K562 (cell line): ENCODE measurements around the gene SLA2. TPM values are rescaled to one million over a fixed set of nuclear protein-coding genes. Genes with fewer than 3 reads are reported as not detected.

ENCODE experiments used
- ASH1L ChIP-seq: fragments of 450-650 bp; IDR thresholded peaks from 2 replicates; pipeline ENCODE4 v1.6.1; 2018; ENCODE audit warnings: borderline replicate concordance, mild to moderate bottlenecking, low read depth; ENCODE audit not compliant: partially characterized antibody
- CTBP1 ChIP-seq: fragments of 450-650 bp; IDR thresholded peaks from 2 replicates; pipeline ENCODE4 v1.6.1; 2016; ENCODE audit warnings: borderline replicate concordance
- HMG20B ChIP-seq: fragments of 250-450 bp; sonication (Bioruptor Pico); IDR thresholded peaks from 2 replicates; pipeline ENCODE4 v1.5.0; 2021; ENCODE audit warnings: mild to moderate bottlenecking
- JUND ChIP-seq, 2 experiments: IDR thresholded peaks; 2 replicates in 1 of 2; 3 replicates in 1 of 2; pipeline ENCODE4 v1.6.1; 2011; ENCODE audit warnings: borderline replicate concordance in 2 of 2, low read depth in 2 of 2, low read length in 2 of 2, improper control_type of control experiment in 1 of 2, missing biosample characterization in 1 of 2, missing genetic modification characterization in 1 of 2, missing genetic modification reagents in 1 of 2
- LARP7 ChIP-seq: fragments of 450-650 bp; IDR thresholded peaks from 2 replicates; pipeline ENCODE4 v1.6.1; 2016
- PHF8 ChIP-seq: fragments of 200-600 bp; sonication (generic); IDR thresholded peaks from 2 replicates; pipeline ENCODE4 v1.6.1; 2012; ENCODE audit warnings: mixed run types, mild to moderate bottlenecking, inconsistent platforms, low read length, moderate library complexity, borderline replicate concordance
- RUNX1 ChIP-seq: sonication (generic); IDR thresholded peaks from 2 replicates; pipeline ENCODE4 v1.6.1; 2016; ENCODE audit warnings: antibody characterized with exemption, low read depth
- SIN3B ChIP-seq: fragments of 450-650 bp; IDR thresholded peaks from 2 replicates; pipeline ENCODE4 v1.6.1; 2017; ENCODE audit warnings: low read depth, mild to moderate bottlenecking, moderate library complexity
- ZNF165 ChIP-seq: fragments of 250-450 bp; sonication (Bioruptor Pico); IDR thresholded peaks from 2 replicates; pipeline ENCODE4 v1.4.0; 2020; ENCODE audit warnings: borderline replicate concordance
- ZNF232 ChIP-seq: sonication (generic); formaldehyde crosslinking; IDR thresholded peaks from 2 replicates; pipeline ENCODE4 v1.8.0; 2022; ENCODE audit warnings: mild to moderate bottlenecking, missing genetic modification reagents
- ZNF408 ChIP-seq: fragments of 250-450 bp; sonication (Bioruptor Pico); IDR thresholded peaks from 2 replicates; pipeline ENCODE4 v1.4.0; 2020; ENCODE audit warnings: low read depth, mild to moderate bottlenecking, moderate library complexity
- ZZZ3 ChIP-seq: fragments of 450-650 bp; IDR thresholded peaks from 2 replicates; pipeline ENCODE4 v1.6.1; 2016; ENCODE audit warnings: antibody characterized with exemption, mild to moderate bottlenecking, moderate library complexity
- polyA plus RNA-seq, 8 experiments: library from polyadenylated mRNA; depleted of rRNA in 4 of 8; stranded (reverse) in 5 of 8; unstranded in 3 of 8; fragments of >200 nt; fragmentation: Nextera tagmentation in 2 of 8; fragmentation: Illumina TruSeq in 1 of 8; extraction: Ambion mirVana in 2 of 8; extraction: Trizol in 1 of 8; gene quantifications; 2 replicates each; pipeline versions ENCODE4 v1.2.1 to v1.2.3, GENCODE V29; 2011 to 2014; ENCODE audit warnings: inconsistent platforms in 1 of 8, missing spikeins in 1 of 8
- total RNA-seq, 7 experiments: library from RNA; depleted of rRNA in 6 of 7; stranded (reverse); fragments of >200 nt in 6 of 7; fragmentation: Illumina TruSeq in 2 of 7; extraction: Trizol in 2 of 7; gene quantifications; 2 replicates each; pipeline versions ENCODE4 v1.2.1 to v1.2.3, GENCODE V29; 2011 to 2021; ENCODE audit warnings: low replicate concordance in 1 of 7
- TF ChIP-seq, protein P1 (sequence below): fragments of 200-400 bp; formaldehyde crosslinking; IDR thresholded peaks from 2 replicates; pipeline ENCODE4 v1.6.1; 2017; ENCODE audit warnings: mild to moderate bottlenecking, low read depth, low read length, moderate library complexity
- TF ChIP-seq, protein P2 (sequence below): fragments of 250-450 bp; sonication (Bioruptor Pico); IDR thresholded peaks from 2 replicates; pipeline ENCODE4 v1.5.0; 2022; ENCODE audit warnings: mild to moderate bottlenecking
- TF ChIP-seq, protein P3 (sequence below): fragments of 250-450 bp; sonication (Bioruptor Pico); IDR thresholded peaks from 2 replicates; pipeline ENCODE4 v1.5.0; 2021; ENCODE audit warnings: mild to moderate bottlenecking, borderline replicate concordance
- TF ChIP-seq, protein P4 (sequence below), 2 experiments: fragments of 450-650 bp in 1 of 2; IDR thresholded peaks; 2 replicates each; pipeline ENCODE4 v1.6.1; 2011 to 2017; ENCODE audit warnings: low read depth in 2 of 2, antibody characterized with exemption in 1 of 2, borderline replicate concordance in 1 of 2, low read length in 1 of 2, mild to moderate bottlenecking in 1 of 2, mixed read lengths in 1 of 2; ENCODE audit not compliant: control insufficient read depth in 1 of 2

Gene SLA2
- total and polyA plus RNA-seq, 9 of the 15 experiments (the other 6 are each of a cell fraction or from before 2014, with no cell fraction given): 0.07 TPM; not detected in 7

DNA sequence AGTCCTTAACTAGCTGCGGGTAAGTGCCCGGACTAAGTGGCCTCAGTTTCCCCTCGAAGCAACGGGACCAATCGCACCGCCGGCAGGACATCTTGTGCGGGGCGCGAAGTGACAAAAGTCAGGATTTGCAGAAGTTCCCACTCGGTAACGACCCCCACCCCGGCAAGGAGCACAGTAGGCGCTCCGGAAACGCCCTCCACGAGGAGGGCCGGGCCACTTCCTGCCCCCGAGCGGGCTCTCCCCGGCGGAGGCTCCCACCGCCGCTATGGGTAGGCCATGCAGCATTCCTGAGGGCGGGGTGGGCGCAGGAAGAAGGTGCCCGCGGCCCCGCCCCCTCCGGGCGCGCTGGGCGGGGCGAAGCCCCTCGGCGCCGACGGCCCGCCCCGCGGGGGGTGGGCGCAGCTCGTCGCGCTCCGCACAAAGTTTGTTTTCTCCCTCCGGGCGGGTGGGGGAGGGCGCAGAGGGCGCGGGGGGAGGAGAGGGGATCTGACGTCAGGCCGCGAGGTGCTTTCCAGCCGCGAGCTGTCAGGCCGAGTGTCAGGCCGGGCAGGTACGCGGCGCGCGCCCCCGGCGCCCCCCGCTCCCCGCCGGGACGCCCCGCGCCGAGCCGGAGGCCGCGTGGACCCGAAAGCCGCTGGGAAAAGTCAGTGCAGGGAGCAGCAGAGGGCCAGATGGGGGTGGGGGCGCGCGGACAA, 72.7 kb downstream of the SLA2 start, which contains the start of gene TGIF2 (continued):
- TF ChIP-seq JUND (IDR thresholded peaks at IDR 0.05; ENCODE audit: borderline replicate concordance, low read depth, low read length) (peak; percentile 13; the same call in 1 of the 2 replicates), JUND (tag; IDR thresholded peaks at IDR 0.05; ENCODE audit: borderline replicate concordance, low read depth, low read length) (no peak; the same call in 2 of the 3 replicates), LARP7 (no peak), RUNX1 (no peak), HMG20B (CRISPR knock-in tag) (no peak), ASH1L (no peak), ZNF408 (CRISPR knock-in tag) (no peak), SIN3B (no peak; the same call in 1 of the 2 replicates), ZNF232 (CRISPR knock-in tag) (no peak), ZZZ3 (no peak), ZNF165 (no peak), CTBP1 (peak; percentile 63; the same call in 1 of the 2 replicates), PHF8 (peak; percentile 61; the same call in 1 of the 2 replicates)
- TF ChIP-seq, protein P1, sequence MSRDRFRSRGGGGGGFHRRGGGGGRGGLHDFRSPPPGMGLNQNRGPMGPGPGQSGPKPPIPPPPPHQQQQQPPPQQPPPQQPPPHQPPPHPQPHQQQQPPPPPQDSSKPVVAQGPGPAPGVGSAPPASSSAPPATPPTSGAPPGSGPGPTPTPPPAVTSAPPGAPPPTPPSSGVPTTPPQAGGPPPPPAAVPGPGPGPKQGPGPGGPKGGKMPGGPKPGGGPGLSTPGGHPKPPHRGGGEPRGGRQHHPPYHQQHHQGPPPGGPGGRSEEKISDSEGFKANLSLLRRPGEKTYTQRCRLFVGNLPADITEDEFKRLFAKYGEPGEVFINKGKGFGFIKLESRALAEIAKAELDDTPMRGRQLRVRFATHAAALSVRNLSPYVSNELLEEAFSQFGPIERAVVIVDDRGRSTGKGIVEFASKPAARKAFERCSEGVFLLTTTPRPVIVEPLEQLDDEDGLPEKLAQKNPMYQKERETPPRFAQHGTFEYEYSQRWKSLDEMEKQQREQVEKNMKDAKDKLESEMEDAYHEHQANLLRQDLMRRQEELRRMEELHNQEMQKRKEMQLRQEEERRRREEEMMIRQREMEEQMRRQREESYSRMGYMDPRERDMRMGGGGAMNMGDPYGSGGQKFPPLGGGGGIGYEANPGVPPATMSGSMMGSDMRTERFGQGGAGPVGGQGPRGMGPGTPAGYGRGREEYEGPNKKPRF: no peak
- TF ChIP-seq, protein P2, sequence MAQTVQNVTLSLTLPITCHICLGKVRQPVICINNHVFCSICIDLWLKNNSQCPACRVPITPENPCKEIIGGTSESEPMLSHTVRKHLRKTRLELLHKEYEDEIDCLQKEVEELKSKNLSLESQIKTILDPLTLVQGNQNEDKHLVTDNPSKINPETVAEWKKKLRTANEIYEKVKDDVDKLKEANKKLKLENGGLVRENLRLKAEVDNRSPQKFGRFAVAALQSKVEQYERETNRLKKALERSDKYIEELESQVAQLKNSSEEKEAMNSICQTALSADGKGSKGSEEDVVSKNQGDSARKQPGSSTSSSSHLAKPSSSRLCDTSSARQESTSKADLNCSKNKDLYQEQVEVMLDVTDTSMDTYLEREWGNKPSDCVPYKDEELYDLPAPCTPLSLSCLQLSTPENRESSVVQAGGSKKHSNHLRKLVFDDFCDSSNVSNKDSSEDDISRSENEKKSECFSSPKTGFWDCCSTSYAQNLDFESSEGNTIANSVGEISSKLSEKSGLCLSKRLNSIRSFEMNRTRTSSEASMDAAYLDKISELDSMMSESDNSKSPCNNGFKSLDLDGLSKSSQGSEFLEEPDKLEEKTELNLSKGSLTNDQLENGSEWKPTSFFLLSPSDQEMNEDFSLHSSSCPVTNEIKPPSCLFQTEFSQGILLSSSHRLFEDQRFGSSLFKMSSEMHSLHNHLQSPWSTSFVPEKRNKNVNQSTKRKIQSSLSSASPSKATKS: no peak
- TF ChIP-seq, protein P3, sequence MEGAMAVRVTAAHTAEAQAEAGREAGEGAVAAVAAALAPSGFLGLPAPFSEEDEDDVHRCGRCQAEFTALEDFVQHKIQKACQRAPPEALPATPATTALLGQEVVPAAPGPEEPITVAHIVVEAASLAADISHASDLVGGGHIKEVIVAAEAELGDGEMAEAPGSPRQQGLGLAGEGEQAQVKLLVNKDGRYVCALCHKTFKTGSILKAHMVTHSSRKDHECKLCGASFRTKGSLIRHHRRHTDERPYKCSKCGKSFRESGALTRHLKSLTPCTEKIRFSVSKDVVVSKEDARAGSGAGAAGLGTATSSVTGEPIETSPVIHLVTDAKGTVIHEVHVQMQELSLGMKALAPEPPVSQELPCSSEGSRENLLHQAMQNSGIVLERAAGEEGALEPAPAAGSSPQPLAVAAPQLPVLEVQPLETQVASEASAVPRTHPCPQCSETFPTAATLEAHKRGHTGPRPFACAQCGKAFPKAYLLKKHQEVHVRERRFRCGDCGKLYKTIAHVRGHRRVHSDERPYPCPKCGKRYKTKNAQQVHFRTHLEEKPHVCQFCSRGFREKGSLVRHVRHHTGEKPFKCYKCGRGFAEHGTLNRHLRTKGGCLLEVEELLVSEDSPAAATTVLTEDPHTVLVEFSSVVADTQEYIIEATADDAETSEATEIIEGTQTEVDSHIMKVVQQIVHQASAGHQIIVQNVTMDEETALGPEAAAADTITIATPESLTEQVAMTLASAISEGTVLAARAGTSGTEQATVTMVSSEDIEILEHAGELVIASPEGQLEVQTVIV (CRISPR knock-in tag): no peak
- TF ChIP-seq, protein P4, sequence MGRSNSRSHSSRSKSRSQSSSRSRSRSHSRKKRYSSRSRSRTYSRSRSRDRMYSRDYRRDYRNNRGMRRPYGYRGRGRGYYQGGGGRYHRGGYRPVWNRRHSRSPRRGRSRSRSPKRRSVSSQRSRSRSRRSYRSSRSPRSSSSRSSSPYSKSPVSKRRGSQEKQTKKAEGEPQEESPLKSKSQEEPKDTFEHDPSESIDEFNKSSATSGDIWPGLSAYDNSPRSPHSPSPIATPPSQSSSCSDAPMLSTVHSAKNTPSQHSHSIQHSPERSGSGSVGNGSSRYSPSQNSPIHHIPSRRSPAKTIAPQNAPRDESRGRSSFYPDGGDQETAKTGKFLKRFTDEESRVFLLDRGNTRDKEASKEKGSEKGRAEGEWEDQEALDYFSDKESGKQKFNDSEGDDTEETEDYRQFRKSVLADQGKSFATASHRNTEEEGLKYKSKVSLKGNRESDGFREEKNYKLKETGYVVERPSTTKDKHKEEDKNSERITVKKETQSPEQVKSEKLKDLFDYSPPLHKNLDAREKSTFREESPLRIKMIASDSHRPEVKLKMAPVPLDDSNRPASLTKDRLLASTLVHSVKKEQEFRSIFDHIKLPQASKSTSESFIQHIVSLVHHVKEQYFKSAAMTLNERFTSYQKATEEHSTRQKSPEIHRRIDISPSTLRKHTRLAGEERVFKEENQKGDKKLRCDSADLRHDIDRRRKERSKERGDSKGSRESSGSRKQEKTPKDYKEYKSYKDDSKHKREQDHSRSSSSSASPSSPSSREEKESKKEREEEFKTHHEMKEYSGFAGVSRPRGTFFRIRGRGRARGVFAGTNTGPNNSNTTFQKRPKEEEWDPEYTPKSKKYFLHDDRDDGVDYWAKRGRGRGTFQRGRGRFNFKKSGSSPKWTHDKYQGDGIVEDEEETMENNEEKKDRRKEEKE (IDR thresholded peaks at IDR 0.05; ENCODE audit: borderline replicate concordance in 1 of 2, control insufficient read depth in 1 of 2, low read depth in 2 of 2, low read length in 1 of 2): no peak
